ENCODE results near the gene SYT17.

GRCh38 chr16:19140396-19140795, 27.6 kb upstream of the SYT17 start:
- TF ChIP-seq, protein P1, sequence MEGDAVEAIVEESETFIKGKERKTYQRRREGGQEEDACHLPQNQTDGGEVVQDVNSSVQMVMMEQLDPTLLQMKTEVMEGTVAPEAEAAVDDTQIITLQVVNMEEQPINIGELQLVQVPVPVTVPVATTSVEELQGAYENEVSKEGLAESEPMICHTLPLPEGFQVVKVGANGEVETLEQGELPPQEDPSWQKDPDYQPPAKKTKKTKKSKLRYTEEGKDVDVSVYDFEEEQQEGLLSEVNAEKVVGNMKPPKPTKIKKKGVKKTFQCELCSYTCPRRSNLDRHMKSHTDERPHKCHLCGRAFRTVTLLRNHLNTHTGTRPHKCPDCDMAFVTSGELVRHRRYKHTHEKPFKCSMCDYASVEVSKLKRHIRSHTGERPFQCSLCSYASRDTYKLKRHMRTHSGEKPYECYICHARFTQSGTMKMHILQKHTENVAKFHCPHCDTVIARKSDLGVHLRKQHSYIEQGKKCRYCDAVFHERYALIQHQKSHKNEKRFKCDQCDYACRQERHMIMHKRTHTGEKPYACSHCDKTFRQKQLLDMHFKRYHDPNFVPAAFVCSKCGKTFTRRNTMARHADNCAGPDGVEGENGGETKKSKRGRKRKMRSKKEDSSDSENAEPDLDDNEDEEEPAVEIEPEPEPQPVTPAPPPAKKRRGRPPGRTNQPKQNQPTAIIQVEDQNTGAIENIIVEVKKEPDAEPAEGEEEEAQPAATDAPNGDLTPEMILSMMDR (optimal IDR thresholded peaks at IDR 0.05 in 1 of 3, IDR thresholded peaks at IDR 0.05 in 1 of 3, conservative IDR thresholded peaks at IDR 0.05 in 1 of 3; ENCODE audit: extremely low read depth in 1 of 3, insufficient read depth in 2 of 3, low read length in 3 of 3) = no peak
- no peak for TF ChIP-seq EZH2 (IDR thresholded peaks at IDR 0.05; ENCODE audit: low read length)
